ENCODE data around the gene HSPB8. TPM values are rescaled to one million over a fixed set of nuclear protein-coding genes. Genes with fewer than 3 reads are reported as not detected.

Gene HSPB8
- total and polyA plus RNA-seq, 9 donors: 125 to 221 (median 183) TPM

DNA sequence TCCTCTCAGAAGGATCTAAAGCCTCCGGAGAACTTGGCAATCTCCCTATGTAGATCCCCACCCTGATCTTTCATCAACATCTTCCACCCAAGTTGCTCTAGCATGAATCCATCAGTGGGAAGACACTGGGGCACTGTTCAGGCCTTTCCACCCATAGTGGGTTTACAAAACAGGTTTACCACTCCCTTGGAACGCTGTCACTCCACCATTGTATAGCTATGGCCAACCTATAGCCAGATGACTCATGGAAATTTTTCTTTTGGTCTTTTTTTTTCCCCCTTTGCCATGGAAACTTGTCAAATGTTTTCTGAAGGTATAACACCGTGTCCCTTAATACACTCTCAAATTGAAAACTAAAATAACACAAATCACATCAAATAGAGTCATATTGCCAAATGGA, 10.8 kb upstream of the HSPB8 start:
- Histone ChIP-seq H3K4me1 (ENCODE audit: control insufficient read depth, insufficient read depth, low read length) (peaks cover 6% of the 10 kb centered on the region), H3K9me3 (replicated peaks; ENCODE audit: control insufficient read depth, low read depth, low read length) (no peaks in the 10 kb centered on the region), H3K27ac (ENCODE audit: low read length) (no peak overlapping the region), H3K4me3 (ENCODE audit: low read length) (no peak overlapping the region), H3K36me3 (ENCODE audit: control insufficient read depth, insufficient read depth, low read length) (no peaks in the 10 kb centered on the region), H3K27me3 (ENCODE audit: control insufficient read depth, insufficient read depth, low read length) (peaks cover 4% of the 10 kb centered on the region)
- DNase-seq: no peak
- 100% methylated on average over 2 of the region's 3 CpGs for WGBS (ENCODE audit: insufficient coverage)

DNA sequence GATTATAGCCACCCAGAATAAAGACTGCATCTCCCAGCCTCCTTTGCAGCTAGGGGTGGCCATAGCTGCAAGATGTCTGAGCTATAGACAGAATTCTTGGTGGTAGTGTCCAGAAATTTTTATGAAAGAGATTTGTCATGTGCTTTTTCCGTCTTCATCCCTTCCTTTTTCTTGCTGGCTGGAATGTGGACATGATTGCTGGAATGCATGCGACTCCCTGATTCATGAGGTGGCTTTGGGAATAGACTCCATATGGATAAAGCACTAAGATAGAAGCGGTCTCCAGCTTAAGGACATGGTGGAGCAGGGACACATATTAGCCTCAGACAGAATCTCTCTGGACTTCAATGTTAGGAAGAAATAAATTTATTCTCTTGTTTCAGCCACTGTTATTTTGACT, 10.0 kb upstream of the HSPB8 start:
- Histone ChIP-seq H3K36me3 (ENCODE audit: control insufficient read depth, insufficient read depth, low read length) (no peaks in the 10 kb centered on the region), H3K4me3 (ENCODE audit: low read length) (no peak overlapping the region), H3K27ac (ENCODE audit: low read length) (no peak overlapping the region), H3K27me3 (ENCODE audit: control insufficient read depth, insufficient read depth, low read length) (peaks cover 4% of the 10 kb centered on the region), H3K4me1 (ENCODE audit: control insufficient read depth, insufficient read depth, low read length) (peaks cover 6% of the 10 kb centered on the region), H3K9me3 (replicated peaks; ENCODE audit: control insufficient read depth, low read depth, low read length) (no peaks in the 10 kb centered on the region)
- DNase-seq: no peak
- WGBS (ENCODE audit: insufficient coverage): no CpG with 5 or more reads among the region's 3 CpGs

DNA sequence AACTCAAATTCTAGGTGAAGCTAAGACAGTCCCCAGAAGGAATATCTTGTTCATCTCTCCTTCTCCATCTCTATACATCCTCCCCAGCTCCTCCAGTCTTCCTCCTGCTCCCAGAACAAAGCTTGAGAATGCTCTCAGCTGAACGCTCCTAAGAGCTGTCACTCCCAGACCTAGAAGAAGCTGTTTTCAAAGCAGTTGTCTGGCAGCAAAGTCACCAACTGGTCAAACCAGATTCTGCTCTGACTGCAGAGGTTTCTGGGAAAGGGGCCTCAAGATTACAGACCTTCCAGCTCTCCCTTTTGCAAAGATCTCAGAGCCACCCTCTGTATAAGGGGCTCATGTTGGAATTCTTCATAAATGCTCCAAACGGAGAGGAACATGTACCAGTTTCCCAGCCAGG, 9.6 kb upstream of the HSPB8 start:
- Histone ChIP-seq H3K9me3 (replicated peaks; ENCODE audit: control insufficient read depth, low read depth, low read length) (no peaks in the 10 kb centered on the region), H3K4me1 (ENCODE audit: control insufficient read depth, insufficient read depth, low read length) (peaks cover 9% of the 10 kb centered on the region), H3K27me3 (ENCODE audit: control insufficient read depth, insufficient read depth, low read length) (peaks cover 4% of the 10 kb centered on the region), H3K4me3 (ENCODE audit: low read length) (no peak overlapping the region), H3K36me3 (ENCODE audit: control insufficient read depth, insufficient read depth, low read length) (no peaks in the 10 kb centered on the region), H3K27ac (ENCODE audit: low read length) (no peak overlapping the region)
- no peak for DNase-seq
- WGBS (ENCODE audit: insufficient coverage): 17% methylated on average over 1 of the region's 2 CpGs

DNA sequence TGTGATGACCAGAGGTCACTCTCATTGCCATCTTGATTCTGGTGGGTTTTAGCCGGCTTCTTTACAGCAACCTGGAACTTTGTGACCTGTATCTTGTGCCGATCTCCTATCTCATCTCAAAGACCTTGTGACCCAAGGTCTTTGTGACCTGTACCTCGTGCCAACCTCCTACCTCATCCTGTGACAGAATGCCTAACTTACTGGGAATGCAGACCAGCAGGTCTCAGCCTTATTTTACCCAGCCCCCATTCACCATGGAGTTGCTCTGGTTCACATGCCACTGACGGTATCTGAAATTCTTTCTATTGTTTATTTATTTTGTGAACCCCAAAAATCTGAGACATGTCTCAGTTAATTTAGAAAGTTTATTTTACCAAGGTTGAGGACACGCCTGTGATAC, 7.4 kb upstream of the HSPB8 start:
- no peaks in the 10 kb centered on the region for H3K9me3 ChIP-seq (replicated peaks; ENCODE audit: control insufficient read depth, low read depth, low read length)
- no peak overlapping the region for H3K27ac ChIP-seq (ENCODE audit: low read length)
- no peaks in the 10 kb centered on the region for H3K36me3 ChIP-seq (ENCODE audit: control insufficient read depth, insufficient read depth, low read length)
- H3K27me3 ChIP-seq (ENCODE audit: control insufficient read depth, insufficient read depth, low read length): peaks cover 5% of the 10 kb centered on the region
- H3K4me1 ChIP-seq (ENCODE audit: control insufficient read depth, insufficient read depth, low read length): peaks cover 22% of the 10 kb centered on the region
- H3K4me3 ChIP-seq (ENCODE audit: low read length): no peak overlapping the region
- 75% methylated on average over 3 of the region's 5 CpGs for WGBS (ENCODE audit: insufficient coverage)
- no peak for DNase-seq

DNA sequence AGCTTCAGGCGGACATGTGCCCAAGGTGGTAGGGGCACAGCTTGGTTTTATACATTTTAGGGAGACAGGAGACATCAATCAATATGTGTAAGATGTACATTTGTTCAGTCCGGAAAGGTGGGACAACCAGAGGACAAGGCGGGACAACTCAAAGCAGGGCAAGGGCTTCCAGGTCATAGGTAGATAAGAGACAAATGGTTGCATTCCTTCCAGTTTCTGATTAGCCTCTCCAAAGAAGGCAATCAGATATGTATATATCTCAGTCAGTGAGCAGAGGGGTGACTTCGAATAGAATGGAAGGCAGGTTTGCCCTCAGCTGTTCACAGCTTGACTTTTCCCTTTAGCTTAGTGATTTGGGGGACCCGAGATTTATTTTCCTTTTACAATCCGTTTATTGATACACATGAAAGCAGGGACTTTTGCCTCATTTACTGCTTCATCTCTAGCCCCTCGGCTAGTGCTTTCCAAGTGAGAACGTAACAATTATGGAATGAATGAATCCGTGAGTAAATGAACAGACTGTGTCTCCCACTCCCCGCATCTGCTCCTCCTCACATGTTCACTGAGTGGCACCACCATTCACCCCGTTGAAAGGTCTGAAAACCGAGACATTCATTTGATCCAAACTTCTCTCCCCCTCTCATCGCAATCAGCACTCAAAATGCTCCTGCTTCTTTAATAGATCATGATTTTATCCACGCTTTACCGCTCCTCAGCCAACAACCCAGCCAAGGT, 6.9 kb upstream of the HSPB8 start:
- H3K4me3 ChIP-seq (ENCODE audit: low read length): no peak overlapping the region
- no peak for DNase-seq
- no peaks in the 10 kb centered on the region for H3K36me3 ChIP-seq (ENCODE audit: control insufficient read depth, insufficient read depth, low read length)
- peaks cover 5% of the 10 kb centered on the region for H3K27me3 ChIP-seq (ENCODE audit: control insufficient read depth, insufficient read depth, low read length)
- 75% methylated on average over 12 of the region's 15 CpGs for WGBS (ENCODE audit: insufficient coverage)
- H3K9me3 ChIP-seq (replicated peaks; ENCODE audit: control insufficient read depth, low read depth, low read length): no peaks in the 10 kb centered on the region
- no peak overlapping the region for H3K27ac ChIP-seq (ENCODE audit: low read length)
- peaks cover 28% of the 10 kb centered on the region for H3K4me1 ChIP-seq (ENCODE audit: control insufficient read depth, insufficient read depth, low read length)

DNA sequence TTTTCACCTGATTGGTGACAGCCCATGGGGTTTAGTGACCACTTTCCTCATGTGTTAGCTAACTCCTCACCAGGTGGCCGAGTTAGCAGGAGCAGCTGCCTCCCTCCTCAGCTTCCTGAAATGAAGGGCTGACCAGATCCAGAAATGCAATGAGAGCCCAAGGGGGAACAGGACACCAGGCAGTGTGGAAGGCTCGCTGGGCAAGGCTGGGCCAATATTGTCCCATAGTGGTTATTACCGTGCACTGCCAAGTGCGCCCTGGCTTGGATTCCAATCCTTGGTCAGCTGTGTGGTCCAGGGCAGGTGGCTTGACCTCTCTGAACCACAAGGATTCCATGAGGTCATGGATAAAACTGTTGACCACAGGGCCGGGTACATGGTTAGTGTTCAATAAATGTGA, 3.6 kb upstream of the HSPB8 start:
- no peaks in the 10 kb centered on the region for H3K9me3 ChIP-seq (replicated peaks; ENCODE audit: control insufficient read depth, low read depth, low read length)
- DNase-seq: peak; percentile 52
- no peaks in the 10 kb centered on the region for H3K36me3 ChIP-seq (ENCODE audit: control insufficient read depth, insufficient read depth, low read length)
- no peak overlapping the region for H3K4me3 ChIP-seq (ENCODE audit: low read length)
- H3K27me3 ChIP-seq (ENCODE audit: control insufficient read depth, insufficient read depth, low read length): peaks cover 4% of the 10 kb centered on the region
- 65% methylated on average over 4 of the region's 5 CpGs for WGBS (ENCODE audit: insufficient coverage)
- H3K4me1 ChIP-seq (ENCODE audit: control insufficient read depth, insufficient read depth, low read length): peaks cover 51% of the 10 kb centered on the region
- H3K27ac ChIP-seq (ENCODE audit: low read length): peak overlapping the region; percentile 92

DNA sequence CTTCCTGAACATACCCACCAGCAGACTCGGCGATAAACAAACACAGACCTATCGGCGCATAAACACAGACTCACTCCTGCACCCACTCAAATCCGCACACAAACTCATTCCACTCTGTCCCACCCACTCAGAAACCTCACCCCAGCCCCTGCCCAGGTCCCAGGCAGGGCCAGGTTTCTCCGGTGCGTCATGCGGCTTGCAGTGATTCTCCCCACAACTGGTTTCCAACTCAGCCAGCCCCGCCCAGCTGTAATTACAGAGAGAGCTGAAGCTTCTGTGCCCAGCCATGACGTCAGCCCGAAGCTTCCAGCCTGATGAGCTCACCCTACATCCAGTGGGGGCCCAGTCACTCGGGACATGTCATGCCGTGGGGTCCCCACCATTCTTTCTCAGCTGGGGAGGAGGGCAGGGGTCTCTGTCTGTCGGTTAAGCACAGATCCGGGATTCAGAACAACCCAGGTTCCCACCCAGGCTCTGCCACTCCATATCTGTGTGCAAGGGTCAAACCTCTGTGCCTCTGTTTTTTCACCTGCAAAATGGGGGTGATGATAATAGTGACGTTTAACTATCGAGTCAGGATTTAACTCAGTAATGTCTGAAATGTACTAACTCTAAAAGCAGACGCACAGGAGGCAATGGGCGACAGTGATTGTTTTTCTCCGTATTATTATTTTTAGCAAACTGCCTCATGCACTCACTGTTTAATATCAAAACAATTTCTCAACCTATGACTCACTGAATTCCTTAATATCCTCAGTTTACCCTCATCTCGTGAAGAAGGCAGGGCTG, 2.3 kb upstream of the HSPB8 start:
- WGBS (ENCODE audit: insufficient coverage): 37% methylated on average over 8 of the region's 21 CpGs
- no peaks in the 10 kb centered on the region for H3K9me3 ChIP-seq (replicated peaks; ENCODE audit: control insufficient read depth, low read depth, low read length)
- no peaks in the 10 kb centered on the region for H3K36me3 ChIP-seq (ENCODE audit: control insufficient read depth, insufficient read depth, low read length)

DNA sequence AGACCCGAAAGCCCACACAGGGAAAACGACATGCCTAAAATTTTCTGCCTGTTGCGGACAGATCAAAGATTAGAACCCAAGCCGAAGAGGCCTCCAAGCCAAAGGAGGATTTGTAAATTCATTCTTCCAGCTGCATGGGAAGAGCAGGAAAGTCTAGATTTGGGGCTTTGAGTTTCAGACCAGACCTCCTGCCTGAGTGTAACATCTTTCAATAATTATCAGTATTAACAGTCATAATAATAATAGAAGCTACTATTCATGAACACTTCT, 1.7 kb upstream of the HSPB8 start:
- WGBS (ENCODE audit: insufficient coverage): 40% methylated on average over 1 of the region's 4 CpGs
- Histone ChIP-seq H3K27me3 (ENCODE audit: control insufficient read depth, insufficient read depth, low read length) (peaks cover 4% of the 10 kb centered on the region), H3K9me3 (replicated peaks; ENCODE audit: control insufficient read depth, low read depth, low read length) (no peaks in the 10 kb centered on the region), H3K4me3 (ENCODE audit: low read length) (no peak overlapping the region), H3K36me3 (ENCODE audit: control insufficient read depth, insufficient read depth, low read length) (no peaks in the 10 kb centered on the region), H3K27ac (ENCODE audit: low read length) (peak overlapping the region; percentile 92), H3K4me1 (ENCODE audit: control insufficient read depth, insufficient read depth, low read length) (peaks cover 58% of the 10 kb centered on the region)
- no peak for DNase-seq

More for the DNA sequence above, 2.3 kb upstream of the HSPB8 start:
- Histone ChIP-seq H3K4me3 (ENCODE audit: low read length) (peak overlapping the region; percentile 37), H3K27me3 (ENCODE audit: control insufficient read depth, insufficient read depth, low read length) (peaks cover 4% of the 10 kb centered on the region), H3K27ac (ENCODE audit: low read length) (peak overlapping the region; percentile 92), H3K4me1 (ENCODE audit: control insufficient read depth, insufficient read depth, low read length) (peaks cover 58% of the 10 kb centered on the region)
- peak; percentile 94 for DNase-seq

DNA sequence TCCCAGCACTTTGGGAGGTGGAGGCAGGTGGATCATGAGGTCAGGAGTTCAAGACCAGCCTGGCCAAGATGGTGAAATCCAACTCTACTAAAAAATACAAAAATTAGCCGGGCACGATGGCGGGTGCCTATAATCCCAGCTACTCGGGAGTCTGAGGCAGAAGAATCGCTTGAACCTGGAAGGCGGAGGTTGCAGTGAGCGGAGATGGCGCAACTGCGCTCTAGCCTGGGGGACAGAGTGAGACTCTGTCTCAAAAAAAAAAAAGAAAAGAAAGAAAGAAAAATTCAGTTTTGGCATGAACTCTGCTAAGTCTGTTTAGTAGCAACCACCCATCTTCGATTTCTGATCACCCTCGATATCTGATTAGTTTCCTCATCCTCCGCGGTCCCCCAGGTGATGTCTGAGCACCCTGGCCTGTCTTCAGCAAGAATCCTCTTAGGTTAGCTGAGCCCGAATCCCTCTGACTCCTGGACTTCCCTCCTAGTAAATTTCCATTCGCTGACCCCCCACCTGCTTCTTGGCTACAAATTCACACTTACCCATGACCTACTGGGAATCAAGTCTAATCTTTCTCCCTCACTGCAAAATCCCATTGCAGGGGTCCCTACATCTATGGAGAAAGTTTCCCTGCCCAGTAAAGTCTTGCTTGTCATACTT, 879 bp upstream of the HSPB8 start:
- DNase-seq: no peak
- Histone ChIP-seq H3K9me3 (replicated peaks; ENCODE audit: control insufficient read depth, low read depth, low read length) (no peaks in the 10 kb centered on the region), H3K27me3 (ENCODE audit: control insufficient read depth, insufficient read depth, low read length) (peaks cover 4% of the 10 kb centered on the region), H3K36me3 (ENCODE audit: control insufficient read depth, insufficient read depth, low read length) (peaks cover 3% of the 10 kb centered on the region), H3K27ac (ENCODE audit: low read length) (peak overlapping the region; percentile 94), H3K4me3 (ENCODE audit: low read length) (no peak overlapping the region), H3K4me1 (ENCODE audit: control insufficient read depth, insufficient read depth, low read length) (peaks cover 58% of the 10 kb centered on the region)
- WGBS (ENCODE audit: insufficient coverage): 87% methylated on average over 14 of the region's 15 CpGs

DNA sequence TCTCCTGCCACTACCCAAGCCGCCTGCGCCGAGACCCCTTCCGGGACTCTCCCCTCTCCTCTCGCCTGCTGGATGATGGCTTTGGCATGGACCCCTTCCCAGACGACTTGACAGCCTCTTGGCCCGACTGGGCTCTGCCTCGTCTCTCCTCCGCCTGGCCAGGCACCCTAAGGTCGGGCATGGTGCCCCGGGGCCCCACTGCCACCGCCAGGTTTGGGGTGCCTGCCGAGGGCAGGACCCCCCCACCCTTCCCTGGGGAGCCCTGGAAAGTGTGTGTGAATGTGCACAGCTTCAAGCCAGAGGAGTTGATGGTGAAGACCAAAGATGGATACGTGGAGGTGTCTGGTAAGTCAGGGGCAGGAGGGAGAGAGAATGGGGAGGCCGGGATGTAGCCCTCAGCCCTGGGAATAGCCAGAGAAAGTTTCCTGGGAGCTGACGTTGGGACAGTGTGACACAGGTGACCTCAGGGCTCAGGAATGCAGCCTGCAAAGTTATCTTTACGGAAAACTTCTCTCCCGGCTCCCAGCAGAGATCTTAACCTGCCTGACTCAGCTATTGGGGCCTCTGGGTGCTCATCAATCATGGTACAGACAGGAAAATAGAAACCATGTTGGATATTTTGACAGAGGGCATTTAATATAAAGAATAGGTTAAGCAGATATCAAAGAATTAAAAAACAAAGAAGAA, 747 bp downstream of the HSPB8 start:
- Histone ChIP-seq H3K36me3 (ENCODE audit: control insufficient read depth, insufficient read depth, low read length) (peaks cover 3% of the 10 kb centered on the region), H3K4me3 (ENCODE audit: low read length) (peak overlapping the region; percentile 69), H3K27ac (ENCODE audit: low read length) (peak overlapping the region; percentile 94), H3K9me3 (replicated peaks; ENCODE audit: control insufficient read depth, low read depth, low read length) (no peaks in the 10 kb centered on the region), H3K4me1 (ENCODE audit: control insufficient read depth, insufficient read depth, low read length) (peaks cover 52% of the 10 kb centered on the region), H3K27me3 (ENCODE audit: control insufficient read depth, insufficient read depth, low read length) (peaks cover 4% of the 10 kb centered on the region)
- no peak for DNase-seq
- 35% methylated on average over 8 of the region's 18 CpGs for WGBS (ENCODE audit: insufficient coverage)

All from muscle of leg (tissue), 11 donors.